Sigmoid colon (tissue), 4 donors: Measurements from ENCODE around the gene CAPN1.

ENCODE experiments used
- CTCF ChIP-seq, 4 experiments: fragments of 450-650 bp in 3 of 4; fragments of 200-600 bp in 1 of 4; IDR thresholded peaks; one replicate each; pipeline ENCODE4 v1.5.1; 2016 to 2019; ENCODE audit warnings: antibody characterized with exemption in 4 of 4, mild to moderate bottlenecking in 3 of 4, moderate library complexity in 2 of 4
- EP300 ChIP-seq, 4 donors: sonication (generic); formaldehyde crosslinking; IDR thresholded peaks; one replicate each; pipeline ENCODE4 v1.6.1; 2017; ENCODE audit warnings: antibody characterized with exemption in 4 of 4
- POLR2A ChIP-seq, 2 donors: fragments of 450-650 bp; IDR thresholded peaks; one replicate each; pipeline ENCODE4 v1.6.1; 2016; ENCODE audit warnings: antibody characterized with exemption in 2 of 2, mild to moderate bottlenecking in 2 of 2, moderate library complexity in 2 of 2
- POLR2AphosphoS5 ChIP-seq, 4 donors: sonication (generic); formaldehyde crosslinking; IDR thresholded peaks; one replicate each; pipeline ENCODE4 v1.6.1; 2017; ENCODE audit warnings: antibody characterized with exemption in 4 of 4

DNA sequence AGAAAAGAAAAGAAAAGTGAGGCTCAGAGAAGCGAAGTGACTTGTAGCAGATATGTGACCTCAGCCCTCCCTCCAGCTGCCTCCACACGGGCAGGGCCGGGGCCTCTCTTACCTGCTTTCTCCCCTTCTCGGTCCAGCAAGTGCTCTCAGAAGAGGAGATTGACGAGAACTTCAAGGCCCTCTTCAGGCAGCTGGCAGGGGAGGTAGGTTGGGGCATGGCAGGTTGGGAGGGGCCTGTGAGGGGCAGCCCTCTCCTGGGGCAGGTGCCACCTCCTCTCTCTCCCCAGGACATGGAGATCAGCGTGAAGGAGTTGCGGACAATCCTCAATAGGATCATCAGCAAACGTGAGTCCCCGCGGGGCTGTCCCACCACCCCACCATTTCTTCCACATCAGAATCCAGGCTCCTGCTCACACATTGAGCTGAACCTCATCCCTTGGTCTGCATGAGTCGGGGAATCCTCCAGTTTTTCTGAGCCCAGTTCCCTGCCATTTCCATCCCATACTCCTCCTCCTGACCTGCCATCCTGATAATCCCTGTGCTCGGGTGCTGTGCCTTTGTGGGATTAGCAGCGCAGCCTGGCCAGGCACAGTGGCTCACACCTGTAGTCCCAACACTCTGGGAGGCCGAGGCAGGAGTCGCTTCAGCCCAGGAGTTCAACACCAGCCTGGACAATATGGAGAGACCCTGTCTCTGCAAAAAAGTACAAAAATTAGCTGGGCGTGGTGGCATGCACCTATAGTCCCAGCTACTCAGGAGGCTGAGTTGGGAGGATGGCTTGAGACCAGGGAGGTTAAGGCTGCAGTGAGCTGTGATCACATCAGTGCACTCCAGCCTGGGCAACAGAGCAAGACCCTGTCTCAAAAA, 26.4 kb downstream of the CAPN1 start:
- TF ChIP-seq CTCF (IDR thresholded peaks at IDR 0.05) (no peak), POLR2A (IDR thresholded peaks at IDR 0.05) (no peak), POLR2AphosphoS5 (IDR thresholded peaks at IDR 0.05) (no peak), EP300 (IDR thresholded peaks at IDR 0.05) (no peak)
